Stimulated activated naive CD8-positive, alpha-beta T cell treated with anti-CD3 and anti-CD28 coated beads, Interleukin-15, Interleukin-2, amounts not matched to agents 100 U/mL and 50 U/mL, for 24 hours (primary cell): ENCODE data around the gene ZNF26.
"Not testable (repeated sequence)": the region's sequence is repeated elsewhere in the genome, so short reads cannot be mapped to it uniquely, and the experiment has no call there.

Source experiments
- ATAC-seq: fragments of 150-1000 bp; cut with Tn5 transposase; one replicate; pipeline ENCODE4 v1.10.0; 2021
- DNase-seq: peaks from one replicate; pipeline ENCODE4 v3.0.0; 2021

The ZNF26 gene

DNA sequence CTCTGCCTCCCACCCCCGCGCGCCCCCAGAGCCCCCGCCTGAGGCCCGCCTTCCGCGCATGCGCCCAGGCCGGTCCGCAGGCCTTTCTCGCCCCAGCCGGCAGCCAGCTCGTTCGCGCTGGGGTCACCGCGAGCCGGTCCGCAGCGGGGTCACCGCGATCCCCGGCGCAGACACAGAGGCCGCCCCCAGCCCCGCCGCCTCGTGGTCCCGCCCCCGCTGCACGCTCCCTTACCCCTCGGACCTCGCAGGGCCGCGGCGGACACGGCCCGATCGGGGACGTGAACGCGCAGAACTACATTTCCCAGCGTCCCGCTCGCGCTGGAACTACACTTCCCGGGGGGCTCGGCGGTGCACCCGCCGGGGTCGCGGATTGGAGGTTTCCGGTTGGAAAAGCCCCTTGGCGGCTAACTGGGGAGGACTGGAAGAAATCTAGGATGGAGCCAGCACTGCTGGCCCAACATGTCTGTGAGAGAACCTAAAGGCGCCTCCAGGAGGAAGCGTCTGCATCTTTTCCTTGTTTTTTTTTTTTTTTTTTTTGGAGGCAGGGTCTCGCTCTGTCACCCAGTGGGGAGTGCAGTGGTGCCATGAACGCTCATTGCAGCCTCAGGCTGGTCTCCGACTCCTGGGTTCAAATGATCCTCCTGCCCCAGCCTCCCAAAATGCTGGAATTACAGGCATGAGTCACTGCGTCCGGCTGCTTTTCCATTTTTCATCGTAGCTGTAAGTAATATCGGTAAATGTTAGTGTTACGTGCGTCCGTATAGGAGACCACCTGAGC is 30.0 kb upstream of the ZNF26 start, which contains the start of gene ZNF605:
ZNF605 (minus strand) TSS at position 296 of the 778 bp plus-strand sequence. CDS start 10,671 bp downstream, outside the sequence.
- peak; percentile 92 for ATAC-seq

DNA sequence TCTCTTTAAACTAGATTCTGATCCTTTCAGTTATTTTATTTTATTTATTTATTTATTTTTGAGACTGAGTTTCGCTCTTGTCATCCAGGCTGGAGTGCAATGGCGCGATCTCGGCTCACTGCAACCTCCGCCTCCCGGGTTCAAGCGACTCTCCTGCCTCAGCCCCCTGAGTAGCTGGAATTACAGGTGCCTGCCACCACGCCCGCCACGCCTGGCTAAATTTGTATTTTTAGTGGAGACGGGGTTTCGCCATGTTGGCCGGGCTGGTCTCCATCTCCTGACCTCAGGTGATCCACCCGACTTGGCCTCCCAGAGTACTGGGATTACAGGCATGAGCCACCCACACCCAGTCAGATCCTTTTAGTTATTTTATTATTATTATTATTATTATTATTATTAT is 24.4 kb upstream of the ZNF26 start:
- ATAC-seq = not testable (repeated sequence)

More for the DNA sequence above, 30.0 kb upstream of the ZNF26 start, which contains the start of gene ZNF605:
- DNase-seq = peak; percentile 89

DNA sequence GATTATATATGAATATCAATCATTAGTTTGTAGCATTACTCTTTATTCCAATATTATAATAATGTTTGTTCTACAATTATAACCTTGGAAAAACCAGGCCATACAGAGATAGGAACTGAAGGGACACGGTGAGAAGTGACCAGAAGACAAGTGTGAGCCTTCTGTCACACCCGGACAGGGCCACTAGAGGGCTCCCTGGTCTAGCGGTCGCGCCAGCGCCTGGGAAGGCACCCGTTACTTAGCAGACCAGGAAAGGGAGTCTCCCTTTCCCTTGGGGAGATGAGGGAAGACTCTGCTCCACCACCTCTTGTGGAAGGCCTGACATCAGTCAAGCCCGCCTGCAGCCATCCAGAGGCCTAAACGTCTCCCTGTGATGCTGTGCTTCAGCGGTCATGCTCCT is 22.2 kb upstream of the ZNF26 start:
- DNase-seq = peak; percentile 43

More for the DNA sequence above, 24.4 kb upstream of the ZNF26 start:
- not testable (repeated sequence) for DNase-seq

DNA sequence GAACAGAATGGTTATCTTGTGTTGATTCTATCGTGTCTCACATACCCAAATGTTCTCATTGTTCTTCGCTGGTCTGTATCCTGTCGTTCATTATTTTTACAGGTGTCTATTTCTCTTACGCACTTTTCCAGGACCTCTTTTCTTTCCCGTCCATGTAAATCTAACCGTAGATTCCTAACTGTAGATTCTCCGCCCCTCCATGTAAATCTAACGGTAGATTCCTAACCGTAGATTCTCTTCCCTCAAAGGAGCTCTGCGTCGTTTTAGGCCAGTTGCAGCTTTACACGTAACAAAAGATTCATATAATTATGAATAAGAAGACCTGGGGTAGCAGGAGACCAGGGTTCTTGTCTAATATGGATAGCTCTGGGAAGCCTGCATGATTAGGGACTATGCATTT is 20.4 kb upstream of the ZNF26 start:
- ATAC-seq (no peak), DNase-seq (no peak)

More for the DNA sequence above, 22.2 kb upstream of the ZNF26 start:
- ATAC-seq = not testable (repeated sequence)

DNA sequence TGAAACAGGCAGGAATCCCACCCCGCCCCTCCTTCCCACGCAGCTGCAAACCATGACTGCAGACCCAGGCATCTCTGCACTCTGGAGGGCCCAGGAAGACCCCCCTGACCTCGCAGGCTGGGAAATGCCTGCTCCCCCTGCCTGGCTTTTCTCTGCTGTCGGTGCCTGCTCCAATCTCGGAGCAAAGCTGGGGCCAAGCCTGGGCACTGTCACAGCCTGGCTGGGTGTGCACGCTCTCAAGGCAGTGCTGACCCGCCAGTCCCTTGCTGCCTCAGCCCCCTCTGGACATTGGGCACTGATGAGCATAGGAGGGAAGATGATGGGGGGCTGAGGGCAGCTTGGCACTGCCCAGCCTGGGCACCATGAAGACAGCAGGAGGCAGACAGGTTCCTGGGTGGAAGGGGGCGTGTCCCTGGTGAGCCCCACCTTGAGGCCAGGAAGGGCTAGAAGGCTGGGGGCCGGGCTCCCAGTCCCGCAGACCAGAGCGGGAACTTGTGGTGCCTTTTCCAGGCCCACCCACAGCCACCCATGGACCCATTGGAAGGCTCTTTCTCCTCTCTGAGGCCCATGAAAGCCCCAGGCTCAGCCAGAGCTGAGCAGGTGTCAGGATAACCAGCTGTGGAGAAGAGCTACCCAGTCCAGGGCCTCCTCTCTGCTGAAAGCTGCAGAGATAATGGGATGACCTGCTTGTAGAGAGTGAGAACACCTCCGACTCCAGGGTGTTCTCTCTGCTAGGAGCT is 19.3 kb upstream of the ZNF26 start:
- ATAC-seq (no peak), DNase-seq (no peak)

DNA sequence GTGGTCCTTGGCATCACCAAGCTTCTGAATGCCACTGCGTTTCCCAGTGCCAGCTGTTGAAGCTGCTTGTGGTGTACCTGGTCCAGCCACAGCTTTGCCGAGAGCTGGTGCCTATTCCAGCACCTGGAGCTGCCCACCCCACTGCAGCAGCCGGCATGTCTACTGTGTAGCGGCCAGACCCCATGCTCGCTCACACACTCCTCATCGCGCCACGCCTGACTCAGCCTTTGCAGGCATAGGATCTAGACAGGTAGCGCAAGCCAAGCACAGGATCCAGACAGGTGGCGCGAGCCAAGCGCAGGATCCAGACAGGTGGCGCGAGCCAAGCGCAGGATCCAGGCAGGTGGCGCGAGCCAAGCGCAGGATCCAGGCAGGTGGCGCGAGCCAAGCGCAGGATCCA is 18.4 kb upstream of the ZNF26 start:
- DNase-seq (no peak), ATAC-seq (no peak)

DNA sequence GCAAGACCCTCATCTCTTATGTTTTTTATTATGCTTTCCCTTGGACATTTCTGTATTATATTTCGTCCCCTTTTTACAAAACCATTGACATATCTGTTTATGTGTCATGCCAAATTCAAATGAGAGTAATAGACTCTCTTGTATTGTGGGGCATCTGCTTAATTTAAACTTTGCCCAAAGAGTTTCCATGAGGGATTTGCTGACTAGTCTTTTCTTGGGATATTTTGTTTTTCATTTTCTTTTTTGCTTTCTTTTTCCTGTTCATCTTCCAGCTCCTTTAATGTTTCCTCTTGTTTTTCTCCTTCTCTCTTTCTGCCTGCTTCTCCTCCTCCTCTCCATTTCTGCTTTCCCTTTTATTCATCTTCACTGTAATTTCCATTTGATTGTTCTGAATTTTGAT is 13.8 kb upstream of the ZNF26 start:
- DNase-seq (no peak), ATAC-seq (no peak)

DNA sequence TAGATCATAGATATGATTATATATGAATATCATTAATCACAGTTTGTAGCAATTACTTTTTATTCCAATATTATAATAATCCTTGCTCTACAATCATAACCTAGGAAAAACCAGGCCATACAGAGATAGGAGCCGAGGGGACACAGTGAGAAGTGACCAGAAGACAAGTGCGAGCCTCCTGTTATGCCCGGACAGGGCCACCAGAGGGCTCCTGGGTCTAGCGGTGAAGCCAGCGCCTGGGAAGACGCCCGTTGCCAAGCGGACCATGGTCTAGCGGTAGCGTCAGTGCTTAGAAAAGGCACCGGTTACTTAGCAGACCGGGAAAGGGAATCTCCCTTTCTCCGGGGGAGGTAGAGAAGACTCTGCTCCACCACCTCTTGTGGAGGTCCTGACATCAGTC is 9.3 kb upstream of the ZNF26 start:
- peak; percentile 65 for DNase-seq
- ATAC-seq = not testable (repeated sequence)

DNA sequence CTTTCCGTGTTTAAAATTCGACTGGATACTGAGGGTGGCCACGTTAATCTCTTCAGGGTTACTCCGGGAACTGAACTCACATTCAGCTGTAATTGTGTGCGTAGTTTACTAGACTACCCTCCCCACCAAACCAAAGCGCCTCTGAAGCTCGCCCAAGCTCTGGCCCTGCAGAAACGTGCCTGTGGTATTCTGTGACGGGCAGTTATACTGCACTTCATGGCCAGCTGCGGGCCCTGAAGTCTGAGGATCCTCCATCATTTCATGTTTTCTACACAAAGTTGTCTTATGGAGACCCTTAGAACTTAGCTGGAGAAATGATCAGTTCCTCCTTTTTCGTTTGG is 688 bp downstream of the ZNF26 start:
- no peak for DNase-seq
- no peak for ATAC-seq

DNA sequence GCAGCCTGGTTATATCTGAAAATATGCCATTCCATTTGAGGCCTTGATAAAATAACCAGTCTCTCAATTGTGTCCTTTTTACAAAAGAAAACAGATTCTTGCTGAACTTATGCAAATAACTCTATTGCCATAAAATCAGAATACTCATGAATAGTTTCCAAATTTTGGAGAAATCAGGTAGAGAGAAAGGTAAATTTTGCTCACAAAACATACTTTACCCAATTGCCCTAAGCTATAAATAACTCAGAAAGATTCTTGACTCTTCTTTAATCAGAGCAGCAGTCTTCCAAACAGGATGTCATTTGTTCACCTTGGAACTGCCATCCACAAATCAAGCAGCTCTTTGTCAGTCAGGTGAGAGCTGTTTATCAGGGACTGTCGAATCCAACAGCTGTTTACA is 12.6 kb downstream of the ZNF26 start:
- no peak for DNase-seq
- ATAC-seq = no peak

DNA sequence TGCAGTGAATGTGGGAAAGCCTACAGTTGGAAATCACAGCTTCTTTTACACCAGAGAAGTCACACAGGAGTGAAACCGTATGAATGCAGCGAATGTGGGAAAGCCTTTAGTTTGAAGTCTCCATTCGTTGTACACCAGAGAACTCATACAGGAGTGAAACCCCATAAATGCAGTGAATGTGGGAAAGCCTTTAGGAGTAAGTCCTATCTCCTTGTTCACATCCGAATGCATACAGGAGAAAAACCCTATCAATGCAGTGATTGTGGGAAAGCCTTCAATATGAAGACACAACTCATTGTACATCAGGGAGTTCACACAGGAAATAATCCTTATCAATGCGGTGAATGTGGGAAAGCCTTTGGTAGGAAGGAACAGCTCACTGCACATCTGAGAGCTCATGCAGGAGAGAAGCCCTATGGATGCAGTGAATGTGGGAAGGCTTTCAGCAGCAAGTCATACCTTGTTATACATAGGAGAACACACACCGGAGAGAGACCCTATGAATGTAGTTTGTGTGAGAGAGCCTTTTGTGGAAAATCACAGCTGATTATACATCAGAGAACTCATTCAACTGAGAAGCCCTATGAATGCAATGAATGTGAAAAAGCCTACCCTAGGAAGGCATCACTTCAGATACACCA is 24.6 kb downstream of the ZNF26 start:
- ATAC-seq (no peak), DNase-seq (no peak)

DNA sequence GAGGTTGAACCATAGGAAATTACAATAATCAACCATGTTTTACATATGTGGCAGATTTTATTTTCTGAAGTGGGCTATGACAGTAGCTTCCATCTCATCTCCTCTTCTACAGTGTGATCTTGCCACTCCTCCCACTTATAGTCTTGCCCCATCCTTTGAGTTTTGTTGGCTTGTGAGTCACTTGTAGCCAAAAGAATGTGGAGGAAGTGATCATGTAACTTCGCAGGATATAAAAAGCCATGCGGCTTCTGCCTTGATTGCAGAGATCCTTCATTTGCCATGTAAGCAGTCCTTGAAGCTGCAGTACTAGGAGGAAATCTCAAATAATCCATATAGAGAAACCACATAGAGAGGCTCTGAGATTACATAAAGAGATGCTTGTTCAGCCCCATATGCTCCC is 37.4 kb downstream of the ZNF26 start:
- ATAC-seq (no peak), DNase-seq (no peak)

DNA sequence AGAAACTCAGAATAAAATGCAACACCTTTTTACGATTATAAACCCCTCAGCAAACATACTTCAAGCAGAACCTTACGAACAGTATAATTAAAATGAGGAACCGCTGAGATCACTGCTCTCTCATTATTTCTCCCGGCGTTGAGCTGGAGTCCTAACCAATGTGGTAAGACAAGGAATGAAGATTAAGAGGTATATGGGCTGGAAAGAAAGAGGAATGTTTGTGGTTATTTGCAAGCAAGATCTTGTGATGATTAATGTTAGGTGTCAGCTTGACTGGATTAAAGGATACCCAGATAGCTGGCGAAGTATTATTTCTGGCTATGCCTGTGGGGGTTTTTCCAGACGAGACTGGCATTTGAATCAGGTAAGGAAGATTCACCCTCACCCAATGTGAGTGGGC is 40.8 kb downstream of the ZNF26 start:
- ATAC-seq (no peak), DNase-seq (no peak)

DNA sequence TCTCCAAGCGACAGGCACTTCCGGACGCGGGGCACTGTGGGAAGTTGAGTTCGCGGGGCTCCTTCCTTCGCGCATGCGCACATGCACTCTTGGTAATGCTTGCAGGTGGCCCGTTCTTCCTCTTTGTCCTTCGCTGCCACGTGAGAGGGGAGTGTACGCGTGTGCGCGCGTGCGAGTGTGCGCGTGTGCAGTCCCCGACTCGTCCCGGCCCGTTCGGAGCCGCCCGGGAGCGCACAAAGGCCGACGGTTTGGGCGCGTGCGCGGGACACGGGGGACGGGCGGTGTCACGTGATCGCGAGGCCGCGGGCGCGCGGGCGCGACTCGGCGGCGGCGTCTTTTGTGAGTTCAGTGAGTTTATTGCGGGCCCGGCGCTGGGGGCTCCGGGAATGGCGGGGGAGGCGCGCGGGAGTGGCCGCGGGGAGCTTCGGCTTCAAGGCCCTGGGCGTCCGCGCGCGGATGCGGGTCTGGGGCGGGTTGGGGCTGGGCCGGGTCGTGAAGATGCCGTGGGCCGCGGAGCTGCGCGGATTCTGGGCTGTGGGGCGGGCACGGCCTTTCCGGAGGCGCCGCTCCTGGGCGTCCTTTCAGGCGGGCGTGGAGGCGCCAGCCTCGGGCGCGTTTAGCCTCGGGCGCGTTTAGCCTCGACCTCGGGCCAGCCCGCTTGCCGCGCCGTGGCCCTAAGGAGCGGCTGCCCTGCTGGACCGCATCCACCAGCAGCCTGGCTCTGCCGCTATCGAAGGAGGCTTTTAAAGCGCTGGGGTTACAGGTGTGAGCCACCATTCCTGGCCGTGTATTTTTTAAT is 51.2 kb downstream of the ZNF26 start, which contains the start of gene ZNF84:
ZNF84 (plus strand) TSS at position 303 of the 799 bp plus-strand sequence. CDS start 3,959 bp downstream, outside the sequence.
- peak; percentile 96 for DNase-seq
- ATAC-seq = peak; percentile 98

DNA sequence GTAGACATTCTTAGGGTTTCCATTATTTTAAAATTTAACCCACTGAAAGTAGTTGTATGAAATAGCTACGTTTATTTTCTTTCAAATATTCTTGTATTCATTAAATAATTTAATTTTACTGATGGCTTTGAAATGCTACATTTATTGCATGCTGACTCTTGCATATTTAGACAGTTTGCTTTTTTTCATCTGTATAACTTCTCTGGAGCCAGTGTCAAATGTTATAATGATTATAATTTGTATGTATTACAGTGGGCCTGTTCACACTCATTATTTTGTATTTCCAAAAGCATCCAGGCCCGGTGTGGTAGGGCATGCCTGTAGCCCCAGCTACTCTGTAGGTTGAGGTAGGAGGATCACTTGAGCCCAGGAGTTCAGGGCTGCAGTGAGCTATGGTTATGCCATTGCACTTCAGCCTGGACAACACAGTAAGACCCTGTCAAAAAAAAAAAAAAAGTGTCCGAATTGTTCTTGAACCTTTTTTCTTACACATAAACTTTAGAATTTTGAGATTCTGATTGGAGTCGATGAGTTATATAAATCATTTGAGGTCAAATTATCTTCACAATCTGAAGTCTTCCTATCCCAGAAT is 52.0 kb downstream of the ZNF26 start:
- ATAC-seq (no peak), DNase-seq (no peak)

DNA sequence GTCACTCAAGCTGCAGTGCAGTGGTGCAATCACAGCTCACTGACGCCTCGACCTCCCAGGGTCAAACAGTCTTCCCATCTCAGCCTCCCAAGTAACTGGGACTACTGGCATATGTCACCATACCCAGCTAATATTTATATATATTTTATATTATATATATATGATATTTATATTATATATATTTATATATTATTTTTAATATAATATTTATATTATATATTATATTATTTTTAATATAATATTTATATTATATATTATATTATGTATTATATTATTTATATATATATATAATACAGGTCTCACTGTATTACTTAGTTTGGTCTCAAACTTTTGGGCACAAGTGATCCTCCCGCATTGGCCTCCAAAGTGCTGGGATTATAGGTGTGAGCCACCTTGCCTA is 60.5 kb downstream of the ZNF26 start:
- ATAC-seq = no peak
- DNase-seq = no peak

DNA sequence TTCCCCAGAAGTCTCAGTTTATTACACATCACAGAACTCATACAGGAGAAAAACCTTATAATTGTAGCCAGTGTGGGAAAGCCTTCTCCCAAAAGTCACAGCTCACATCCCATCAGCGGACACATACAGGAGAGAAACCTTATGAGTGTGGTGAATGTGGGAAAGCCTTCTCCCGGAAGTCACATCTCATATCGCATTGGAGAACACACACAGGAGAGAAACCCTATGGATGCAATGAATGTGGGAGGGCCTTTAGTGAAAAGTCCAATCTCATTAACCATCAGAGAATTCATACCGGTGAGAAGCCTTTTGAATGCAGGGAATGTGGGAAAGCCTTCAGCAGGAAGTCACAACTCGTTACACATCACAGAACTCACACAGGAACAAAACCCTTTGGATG is 71.3 kb downstream of the ZNF26 start:
- no peak for ATAC-seq
- no peak for DNase-seq

DNA sequence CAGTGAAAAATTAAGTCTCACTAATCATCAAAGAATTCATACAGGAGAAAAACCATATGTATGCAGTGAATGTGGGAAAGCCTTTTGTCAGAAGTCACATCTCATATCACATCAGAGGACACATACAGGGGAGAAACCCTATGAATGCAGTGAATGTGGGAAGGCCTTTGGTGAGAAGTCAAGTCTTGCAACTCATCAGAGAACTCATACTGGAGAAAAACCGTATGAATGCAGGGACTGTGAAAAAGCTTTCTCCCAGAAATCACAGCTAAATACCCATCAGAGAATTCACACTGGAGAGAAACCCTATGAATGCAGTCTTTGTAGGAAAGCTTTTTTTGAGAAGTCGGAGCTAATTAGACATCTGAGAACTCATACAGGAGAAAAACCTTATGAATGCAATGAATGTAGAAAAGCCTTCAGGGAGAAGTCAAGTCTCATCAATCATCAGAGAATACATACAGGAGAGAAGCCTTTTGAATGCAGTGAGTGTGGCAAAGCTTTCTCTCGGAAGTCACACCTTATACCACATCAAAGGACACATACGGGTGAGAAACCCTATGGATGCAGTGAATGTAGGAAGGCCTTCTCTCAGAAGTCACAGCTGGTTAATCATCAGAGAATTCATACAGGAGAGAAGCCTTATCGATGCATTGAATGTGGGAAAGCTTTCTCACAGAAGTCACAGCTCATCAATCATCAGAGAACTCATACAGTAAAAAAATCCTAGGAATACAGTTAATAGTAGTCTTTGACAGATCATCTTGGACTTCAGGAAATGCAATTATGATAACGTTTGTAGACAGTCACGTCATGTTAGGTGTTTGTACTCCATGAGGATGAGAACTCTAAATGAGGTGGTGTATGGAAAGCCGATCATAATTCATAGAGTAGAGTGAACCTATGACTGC is 72.3 kb downstream of the ZNF26 start:
- DNase-seq (no peak), ATAC-seq (no peak)

DNA sequence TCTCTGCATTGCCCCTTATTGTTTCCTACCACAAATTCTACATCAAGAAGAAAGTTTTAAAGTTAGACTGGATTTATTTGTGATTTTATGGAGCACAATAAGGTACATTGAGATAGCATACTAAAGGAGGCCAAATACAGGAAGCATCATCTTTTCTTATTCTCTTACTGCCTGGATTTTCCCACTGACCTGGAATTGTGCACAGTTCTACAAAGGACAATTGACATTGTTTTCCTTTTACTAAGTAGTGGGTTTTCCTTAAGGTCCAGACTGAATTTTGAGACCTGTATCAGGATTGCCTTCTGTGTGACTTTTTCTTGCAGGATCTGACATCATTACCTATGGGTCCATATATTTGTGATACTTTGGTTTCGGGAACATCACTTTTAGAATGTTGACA is 75.8 kb downstream of the ZNF26 start:
- DNase-seq (no peak), ATAC-seq (no peak)

DNA sequence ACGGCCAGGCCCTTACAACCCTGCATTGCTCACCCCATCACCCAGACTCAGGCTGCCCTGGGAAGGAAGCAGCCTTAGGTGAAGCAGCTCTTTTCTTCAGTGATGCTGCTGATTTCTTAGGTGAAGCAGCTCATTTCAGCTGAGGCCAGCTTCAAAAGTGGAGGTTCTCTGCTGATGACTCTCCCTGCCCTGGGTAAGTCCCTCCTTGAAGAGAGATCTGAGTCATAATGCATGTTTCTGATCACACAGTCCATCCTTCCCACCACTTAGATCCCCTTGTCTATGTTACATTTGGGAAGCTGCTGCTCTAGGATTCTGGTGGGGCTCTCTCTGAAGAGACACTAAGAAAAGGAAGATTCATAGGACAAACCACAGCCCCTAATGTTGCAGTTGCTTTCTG is 77.4 kb downstream of the ZNF26 start:
- ATAC-seq = no peak

DNA sequence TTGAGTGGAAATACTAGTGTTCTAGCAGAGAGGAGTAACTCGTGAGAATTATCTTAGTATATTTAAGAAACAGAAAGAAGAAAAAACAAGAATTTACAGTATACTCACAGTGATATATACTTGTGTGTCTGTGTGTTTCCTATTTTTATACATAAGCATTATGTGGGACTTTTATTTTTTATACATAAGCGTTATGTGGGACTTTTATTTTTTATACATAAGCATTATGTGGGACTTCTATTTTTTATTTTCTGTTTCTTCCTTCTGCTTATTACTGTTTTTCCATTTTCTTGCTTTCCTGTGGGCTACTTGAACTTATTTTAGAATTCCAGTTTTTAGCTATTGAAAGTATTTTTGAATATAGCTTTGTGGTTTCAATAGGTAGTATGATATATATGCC is 87.7 kb downstream of the ZNF26 start:
- ATAC-seq (no peak), DNase-seq (no peak)

More for the DNA sequence above, 77.4 kb downstream of the ZNF26 start:
- DNase-seq = no peak
